GM21360 (cell line): ENCODE measurements around the gene TBC1D22A.

Source experiments
- ATAC-seq: cut with Tn5 transposase; IDR thresholded peaks from one replicate; pipeline ENCODE4 v1.9.1; 2021; ENCODE audit warnings: mild to moderate bottlenecking, moderate library complexity; ENCODE audit not compliant: unreplicated experiment

TBC1D22A gene

GRCh38 chr22:46947516-46948257, 185.2 kb downstream of the TBC1D22A start:
- ATAC-seq: no peak

- no peak for ATAC-seq
These were observed 186.1 kb downstream of the TBC1D22A start for GRCh38 chr22:46948411-46949144.

GRCh38 chr22:46951350-46951749, 188.9 kb downstream of the TBC1D22A start:
- ATAC-seq: no peak

GRCh38 chr22:46951973-46952372, 189.5 kb downstream of the TBC1D22A start:
- ATAC-seq: no peak

- no peak for ATAC-seq
These were observed 191.7 kb downstream of the TBC1D22A start for GRCh38 chr22:46953968-46954765.

- no peak for ATAC-seq
These were observed 192.3 kb downstream of the TBC1D22A start for GRCh38 chr22:46954781-46955180.

GRCh38 chr22:46956498-46957215, 194.2 kb downstream of the TBC1D22A start:
- no peak for ATAC-seq

GRCh38 chr22:46957521-46957920, 195.1 kb downstream of the TBC1D22A start:
- ATAC-seq: no peak

- no peak for ATAC-seq
These were observed 195.7 kb downstream of the TBC1D22A start for GRCh38 chr22:46958191-46958590.

- no peak for ATAC-seq
These were observed 196.2 kb downstream of the TBC1D22A start for GRCh38 chr22:46958658-46959057.

- no peak for ATAC-seq
These were observed 196.9 kb downstream of the TBC1D22A start for GRCh38 chr22:46959369-46959768.

GRCh38 chr22:46961591-46962295, 199.3 kb downstream of the TBC1D22A start:
- no peak for ATAC-seq

- ATAC-seq: no peak
These were observed 200.0 kb downstream of the TBC1D22A start for GRCh38 chr22:46962406-46962805.

GRCh38 chr22:46963672-46964545, 201.5 kb downstream of the TBC1D22A start:
- ATAC-seq: no peak

- ATAC-seq: no peak
These were observed 202.5 kb downstream of the TBC1D22A start for GRCh38 chr22:46964773-46965550.

GRCh38 chr22:46965555-46966494, 203.4 kb downstream of the TBC1D22A start:
- ATAC-seq: no peak

- no peak for ATAC-seq
These were observed 204.0 kb downstream of the TBC1D22A start for GRCh38 chr22:46966495-46966845.

GRCh38 chr22:46966846-46967245, 204.4 kb downstream of the TBC1D22A start:
- ATAC-seq: no peak
